BLaER1 (cell line): ENCODE results near the gene SRSF10.
"Not testable (repeated sequence)": the region's sequence is repeated elsewhere in the genome, so short reads cannot be mapped to it uniquely, and the experiment has no call there.

Source experiments
- H3K27ac ChIP-seq: shearing (Covaris generic); formaldehyde crosslinking; 2 replicates; pipeline ENCODE4 v1.8.1; 2022
- H3K27me3 ChIP-seq: shearing (Covaris generic); formaldehyde crosslinking; 2 replicates; pipeline ENCODE4 v1.8.1; 2022
- H3K36me3 ChIP-seq: shearing (Covaris generic); formaldehyde crosslinking; 2 replicates; pipeline ENCODE4 v1.8.1; 2022
- H3K4me1 ChIP-seq: shearing (Covaris generic); formaldehyde crosslinking; 2 replicates; pipeline ENCODE4 v1.8.1; 2022
- H3K4me2 ChIP-seq: shearing (Covaris generic); formaldehyde crosslinking; 2 replicates; pipeline ENCODE4 v1.8.1; 2022
- H3K4me3 ChIP-seq: shearing (Covaris generic); formaldehyde crosslinking; 2 replicates; pipeline ENCODE4 v1.8.1; 2022
- H3K9ac ChIP-seq: shearing (Covaris generic); formaldehyde crosslinking; 2 replicates; pipeline ENCODE4 v1.8.1; 2022
- H3K9me3 ChIP-seq: shearing (Covaris generic); formaldehyde crosslinking; 2 replicates; pipeline ENCODE4 v1.8.1; 2022
- H4K20me1 ChIP-seq: shearing (Covaris generic); formaldehyde crosslinking; 2 replicates; pipeline ENCODE4 v1.8.1; 2022
- Cebpa-rat ChIP-seq: shearing (Covaris generic); IDR thresholded peaks from 2 replicates; pipeline ENCODE4 v1.8.1; 2022

Gene SRSF10

DNA sequence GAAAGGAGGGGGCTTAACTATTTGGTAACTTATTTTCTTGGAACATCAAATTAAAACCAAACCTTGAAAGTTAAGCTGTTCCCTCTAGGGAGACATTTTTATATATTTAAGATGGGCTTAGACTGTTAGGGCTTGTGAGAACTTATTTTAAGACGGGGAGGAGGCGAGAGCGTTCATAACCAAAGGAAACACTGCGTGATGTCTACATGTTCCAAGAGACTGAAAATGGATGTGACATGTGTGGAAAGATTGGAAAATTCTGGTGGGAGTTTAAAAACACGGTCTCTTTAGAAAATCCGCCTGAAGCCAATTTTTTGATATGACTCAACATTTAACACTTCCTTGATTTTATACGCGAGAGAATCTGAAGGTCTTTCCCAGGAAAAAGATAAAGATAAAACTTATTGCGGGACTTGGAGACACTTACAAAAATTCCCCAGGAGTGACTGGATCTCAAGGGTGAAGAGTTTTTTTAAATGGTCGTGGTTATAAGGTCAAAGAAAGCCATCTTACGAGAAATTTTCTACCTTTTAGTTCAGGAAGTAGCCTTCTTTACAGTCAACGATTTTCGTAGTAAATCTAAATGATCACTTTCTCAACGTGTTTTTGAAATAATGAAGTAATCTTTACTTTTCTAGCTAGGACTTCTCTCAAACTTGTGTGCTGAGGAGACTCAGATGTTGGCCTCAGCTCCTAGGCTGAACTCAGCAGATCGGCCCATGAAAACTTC, 19.7 kb downstream of the SRSF10 start:
- Histone ChIP-seq H3K9ac (peak overlapping the region; percentile 99), H3K27ac (peak overlapping the region; percentile 98), H4K20me1 (peaks cover 47% of the 10 kb centered on the region), H3K4me2 (peak overlapping the region; percentile 88), H3K9me3 (no peaks in the 10 kb centered on the region), H3K36me3 (peaks cover 39% of the 10 kb centered on the region; the same call in 1 of the 2 replicates), H3K4me1 (peaks cover 70% of the 10 kb centered on the region), H3K4me3 (peak overlapping the region; percentile 85), H3K27me3 (no peaks in the 10 kb centered on the region)
- TF ChIP-seq Cebpa-rat: no peak

GRCh38 chr1:23959461-23960290, 20.5 kb downstream of the SRSF10 start, which contains the start of gene PNRC2:
TSS of gene PNRC2 (plus strand) at chr1:23959828. CDS start at chr1:23961458, 1,630 bp downstream.
- no peak for TF ChIP-seq Cebpa-rat

DNA sequence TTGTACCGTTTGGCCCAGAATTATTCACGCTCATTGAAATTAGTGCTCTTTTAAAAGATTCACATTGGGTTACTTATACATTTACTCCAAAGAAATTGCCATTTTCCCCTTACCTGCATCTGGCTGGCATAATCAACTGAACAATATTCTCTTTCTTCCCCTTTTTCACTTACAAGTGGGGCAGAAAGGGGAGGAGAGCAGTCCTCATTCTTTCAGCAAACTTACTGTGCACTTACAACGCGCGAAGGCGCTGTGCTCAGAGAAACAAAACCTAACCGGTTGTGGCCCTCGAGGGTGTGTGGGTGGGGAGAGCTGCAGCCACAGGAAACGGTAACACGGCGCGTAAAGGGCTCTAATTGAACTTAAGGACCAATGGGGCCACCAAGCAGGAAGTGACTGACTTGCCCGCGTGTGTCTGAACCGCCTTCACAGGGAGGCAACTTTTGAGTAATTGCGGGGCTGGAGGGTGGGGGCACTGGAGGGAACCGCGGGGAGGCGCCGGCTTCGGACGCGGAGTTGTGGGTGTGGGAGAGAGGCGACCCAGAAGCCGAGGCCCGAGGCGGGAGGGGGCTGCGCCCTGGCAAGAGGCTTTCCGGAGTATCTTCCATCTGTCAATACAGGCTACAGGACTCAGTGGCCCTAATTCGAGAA, 21.2 kb downstream of the SRSF10 start:
- peaks cover 32% of the 10 kb centered on the region for H4K20me1 ChIP-seq
- peaks cover 25% of the 10 kb centered on the region; the same call in 1 of the 2 replicates for H3K36me3 ChIP-seq
- H3K27ac ChIP-seq: peak overlapping the region; percentile 98
- no peaks in the 10 kb centered on the region for H3K27me3 ChIP-seq
- H3K4me2 ChIP-seq: peak overlapping the region; percentile 92
- TF ChIP-seq Cebpa-rat: no peak
- no peaks in the 10 kb centered on the region for H3K9me3 ChIP-seq
- peaks cover 71% of the 10 kb centered on the region for H3K4me1 ChIP-seq
- peak overlapping the region; percentile 85 for H3K4me3 ChIP-seq
- H3K9ac ChIP-seq: peak overlapping the region; percentile 99

More at GRCh38 chr1:23959461-23960290, 20.5 kb downstream of the SRSF10 start, which contains the start of gene PNRC2:
- peak within 1 kb of the TSS; percentile 92 for H3K4me2 ChIP-seq
- H3K4me3 ChIP-seq: peak within 1 kb of the TSS; percentile 85
- H3K4me1 ChIP-seq: peaks cover 70% of the 10 kb centered on the region
- H4K20me1 ChIP-seq: peaks cover 40% of the 10 kb centered on the region
- no peaks in the 10 kb centered on the region for H3K27me3 ChIP-seq
- peak within 1 kb of the TSS; percentile 99 for H3K9ac ChIP-seq
- peak within 1 kb of the TSS; percentile 98 for H3K27ac ChIP-seq
- H3K9me3 ChIP-seq: no peaks in the 10 kb centered on the region
- H3K36me3 ChIP-seq: peaks cover 32% of the 10 kb centered on the region; the same call in 1 of the 2 replicates

DNA sequence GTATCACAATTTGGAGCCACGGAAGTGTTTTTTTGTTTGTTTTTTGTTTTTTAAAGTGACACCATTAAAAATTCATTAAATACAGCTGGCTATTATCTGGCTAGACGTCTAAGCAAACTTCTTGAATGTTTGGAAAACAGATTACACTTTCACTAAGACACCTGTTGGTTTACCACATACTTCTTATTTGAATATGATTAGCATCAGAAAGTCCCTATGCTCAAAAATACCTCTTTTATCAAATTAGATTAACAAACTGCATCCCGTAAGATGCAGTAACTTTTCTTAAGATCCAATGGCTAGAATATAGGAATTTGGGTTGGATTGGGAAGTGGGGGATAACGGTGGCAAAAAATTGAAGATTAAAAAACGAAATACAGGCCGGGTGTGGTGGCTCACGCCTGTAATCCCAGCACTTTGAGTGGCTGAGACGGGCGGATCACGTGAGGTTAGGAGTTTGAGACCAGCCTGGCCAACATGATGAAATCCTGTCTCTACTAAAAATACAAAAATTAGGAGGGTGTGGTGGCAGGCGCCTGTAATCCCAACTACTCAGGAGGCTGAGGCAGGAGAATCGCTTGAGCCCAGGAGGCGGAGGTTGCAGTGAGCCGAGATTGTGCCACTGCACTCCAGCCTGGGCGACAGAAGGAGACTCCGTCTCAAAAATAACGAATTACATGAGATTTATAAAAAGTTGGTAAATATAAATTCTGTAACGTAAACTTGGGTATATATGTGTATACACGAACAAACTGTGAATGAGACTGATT, 21.9 kb downstream of the SRSF10 start:
- H3K9me3 ChIP-seq, H3K27me3 ChIP-seq: not testable (repeated sequence)
- peak overlapping the region; percentile 99 for H3K9ac ChIP-seq
- peaks cover 25% of the 10 kb centered on the region for H4K20me1 ChIP-seq
- peaks cover 70% of the 10 kb centered on the region for H3K4me1 ChIP-seq
- peaks cover 18% of the 10 kb centered on the region; the same call in 1 of the 2 replicates for H3K36me3 ChIP-seq
- peak overlapping the region; percentile 85 for H3K4me3 ChIP-seq
- H3K27ac ChIP-seq: peak overlapping the region; percentile 98
- H3K4me2 ChIP-seq: peak overlapping the region; percentile 92

GRCh38 chr1:23957096-23957495, 23.0 kb downstream of the SRSF10 start:
- Histone ChIP-seq H3K36me3 (peaks cover 13% of the 10 kb centered on the region; the same call in 1 of the 2 replicates), H3K9ac (peak overlapping the region; percentile 99), H3K9me3 (no peaks in the 10 kb centered on the region), H3K27me3 (no peaks in the 10 kb centered on the region), H3K27ac (peak overlapping the region; percentile 98), H3K4me3 (no peak overlapping the region), H3K4me2 (peak overlapping the region; percentile 92), H4K20me1 (peaks cover 20% of the 10 kb centered on the region), H3K4me1 (peaks cover 66% of the 10 kb centered on the region)
- no peak for TF ChIP-seq Cebpa-rat

DNA sequence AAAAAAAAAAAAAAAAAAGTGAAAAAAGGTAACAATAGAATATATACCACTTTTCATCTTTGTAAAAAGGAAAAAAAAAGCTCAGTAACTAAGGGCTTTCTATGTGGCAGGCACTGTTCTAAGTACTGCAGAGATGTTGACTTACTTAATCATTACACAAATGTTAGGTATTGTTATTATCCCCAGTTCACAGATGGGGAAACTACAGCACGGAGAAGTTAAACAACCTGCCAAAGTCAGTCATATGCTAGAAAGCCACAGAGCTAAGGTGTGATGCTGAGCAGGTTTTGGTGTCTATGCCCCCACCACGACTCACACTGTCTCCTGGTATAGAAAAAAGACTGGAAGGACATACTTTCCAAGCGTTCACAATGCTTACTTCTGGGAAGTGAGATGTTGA, 27.1 kb downstream of the SRSF10 start:
- H3K9ac ChIP-seq: no peak overlapping the region
- H3K4me1 ChIP-seq: peaks cover 47% of the 10 kb centered on the region
- no peak overlapping the region for H3K27ac ChIP-seq
- H3K4me3 ChIP-seq: no peak overlapping the region
- H4K20me1 ChIP-seq: no peaks in the 10 kb centered on the region
- H3K9me3 ChIP-seq: no peaks in the 10 kb centered on the region
- H3K4me2 ChIP-seq: no peak overlapping the region
- no peaks in the 10 kb centered on the region for H3K27me3 ChIP-seq
- TF ChIP-seq Cebpa-rat: no peak
- no peaks in the 10 kb centered on the region for H3K36me3 ChIP-seq

- Histone ChIP-seq H3K4me3 (no peak overlapping the region), H3K27ac (no peak overlapping the region)
These were observed 32.8 kb downstream of the SRSF10 start for GRCh38 chr1:23947366-23947765.

DNA sequence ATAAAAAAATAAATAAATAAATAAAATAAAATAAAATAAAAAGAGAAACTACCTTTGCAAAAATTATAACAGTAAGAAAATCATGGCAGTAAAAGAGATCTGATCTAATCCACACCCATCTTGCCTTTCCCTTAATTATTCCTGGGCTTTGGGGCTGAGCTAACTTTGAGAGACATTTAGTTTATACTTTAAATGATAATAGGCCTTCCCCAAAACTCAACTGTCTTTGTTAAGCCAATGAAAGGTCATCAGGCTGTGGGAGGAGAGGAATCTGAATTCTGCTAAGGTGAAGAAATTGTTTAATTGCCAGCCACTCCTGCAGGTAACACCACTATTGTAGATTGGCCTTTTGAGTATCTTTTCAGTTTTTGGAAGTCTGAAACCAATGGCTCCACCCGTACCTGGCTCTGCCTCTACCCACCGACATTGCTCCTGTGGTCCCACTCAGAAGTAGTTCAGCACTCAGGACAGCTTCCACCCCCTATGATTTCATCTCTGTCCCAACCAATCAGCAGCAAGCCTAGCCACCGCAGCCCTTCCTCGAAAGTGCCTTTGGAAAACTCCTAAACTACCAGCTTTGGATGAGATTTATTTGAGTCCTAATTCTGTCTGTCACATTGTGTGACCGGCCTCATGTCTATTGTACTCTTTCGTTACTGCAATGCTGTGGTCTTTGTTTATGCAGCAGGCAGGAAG, 43.5 kb downstream of the SRSF10 start:
- no peak for TF ChIP-seq Cebpa-rat
- H3K9ac ChIP-seq: no peak overlapping the region
- no peak overlapping the region for H3K4me2 ChIP-seq
- H3K27ac ChIP-seq: no peak overlapping the region
- no peaks in the 10 kb centered on the region for H3K36me3 ChIP-seq
- H3K4me3 ChIP-seq: no peak overlapping the region
- no peaks in the 10 kb centered on the region for H3K27me3 ChIP-seq
- H3K9me3 ChIP-seq: no peaks in the 10 kb centered on the region
- peaks cover 45% of the 10 kb centered on the region for H3K4me1 ChIP-seq
- no peaks in the 10 kb centered on the region for H4K20me1 ChIP-seq

More at GRCh38 chr1:23947366-23947765, 32.8 kb downstream of the SRSF10 start:
- Histone ChIP-seq H3K27me3 (no peaks in the 10 kb centered on the region), H4K20me1 (no peaks in the 10 kb centered on the region), H3K9ac (no peak overlapping the region), H3K4me1 (peaks cover 25% of the 10 kb centered on the region), H3K36me3 (no peaks in the 10 kb centered on the region), H3K4me2 (no peak overlapping the region), H3K9me3 (peaks cover 20% of the 10 kb centered on the region)
- TF ChIP-seq Cebpa-rat: no peak
